Prostate gland (tissue), 2 donors: ENCODE measurements around the gene ADARB2. TPM values are rescaled to one million over a fixed set of nuclear protein-coding genes. Genes with fewer than 3 reads are reported as not detected.

ENCODE experiments used
- DNase-seq: peaks from one replicate; pipeline ENCODE4 v3.0.0-alpha.2; 2019; ENCODE audit warnings: low spot score
- H3K27ac ChIP-seq, 2 donors: fragments of 200-600 bp; sonication (generic); 2 replicates each; pipeline ENCODE4 v1.5.1; 2017 to 2019
- H3K27me3 ChIP-seq: fragments of 200-600 bp; sonication (generic); replicated peaks from 2 replicates; pipeline ENCODE4 v1.5.1; 2019; ENCODE audit not compliant: insufficient read depth
- H3K36me3 ChIP-seq, 2 donors: fragments of 200-600 bp; sonication (generic); 1 replicate in 1 of 2; 2 replicates in 1 of 2; pipeline versions ENCODE4 v1.5.1 to v1.8.1; 2017 to 2019
- H3K4me1 ChIP-seq: fragments of 200-600 bp; sonication (generic); replicated peaks from 2 replicates; pipeline ENCODE4 v1.5.1; 2019
- H3K4me3 ChIP-seq, 2 donors: fragments of 200-600 bp; sonication (generic); 2 replicates each; pipeline ENCODE4 v1.5.1; 2017 to 2019
- H3K9me3 ChIP-seq: fragments of 200-600 bp; sonication (generic); 2 replicates; pipeline ENCODE4 v1.5.1; 2017
- CTCF ChIP-seq, 4 experiments: fragments of 200-600 bp in 2 of 4; fragments of 450-650 bp in 2 of 4; sonication (generic) in 2 of 4; IDR thresholded peaks; 1 replicate in 3 of 4; 2 replicates in 1 of 4; pipeline ENCODE4 v1.5.1; 2016 to 2019; ENCODE audit warnings: antibody characterized with exemption in 4 of 4, mild to moderate bottlenecking in 2 of 4, moderate library complexity in 2 of 4
- POLR2A ChIP-seq: fragments of 450-650 bp; IDR thresholded peaks from one replicate; pipeline ENCODE4 v1.6.1; 2016; ENCODE audit warnings: antibody characterized with exemption, mild to moderate bottlenecking
- POLR2AphosphoS5 ChIP-seq: sonication (generic); formaldehyde crosslinking; IDR thresholded peaks from one replicate; pipeline ENCODE4 v1.6.1; 2017; ENCODE audit warnings: antibody characterized with exemption
- WGBS: methylation state at CpG from one replicate; pipeline ENCODE4 v1.1.5; 2018; 5-methylcytosine and 5-hydroxymethylcytosine counted together
- intact Hi-C: fragments of 100-400 bp; cut with DNase I; formaldehyde crosslinking; loops from one replicate; pipeline ENCODE4 v1.14.2; 2022
- total RNA-seq, 2 donors: library from RNA; depleted of rRNA; stranded (reverse); fragments of >200 nt; gene quantifications; one replicate each; pipeline ENCODE4 v1.1.0, GENCODE V29; 2016

ADARB2 gene
- total RNA-seq, 2 donors from 2014 or later = 0.36 to 10.5 TPM

DNA sequence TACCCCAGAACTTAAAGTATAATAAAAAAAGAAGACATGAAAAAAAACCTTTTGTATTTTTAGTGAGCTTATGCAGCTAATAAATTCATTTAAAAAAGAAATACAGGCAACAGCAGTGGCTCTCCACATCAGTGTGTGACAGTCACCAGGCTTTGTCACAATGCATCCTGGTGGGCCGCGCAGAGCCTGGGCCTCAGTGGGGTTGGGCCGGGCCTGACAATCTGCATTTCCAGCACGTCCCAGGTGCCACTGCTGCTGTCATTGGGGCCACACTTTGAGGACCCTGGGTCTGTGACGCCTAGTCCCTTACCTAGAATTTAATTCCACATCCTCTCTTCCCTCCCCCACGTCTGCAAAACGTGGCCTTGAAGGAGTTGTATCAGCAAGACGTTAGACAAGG is 284.5 kb downstream of the ADARB2 start:
- no peak for DNase-seq
- Histone ChIP-seq H3K36me3 (no peaks in the 10 kb centered on the region), H3K27ac (no peak overlapping the region), H3K27me3 (no peaks in the 10 kb centered on the region), H3K4me3 (no peak overlapping the region), H3K9me3 (no peaks in the 10 kb centered on the region), H3K4me1 (no peaks in the 10 kb centered on the region)
- intact Hi-C loops = no loop called here
- TF ChIP-seq POLR2AphosphoS5 = no peak
- 66% methylated on average over 8 of the region's 8 CpGs for WGBS

- Histone ChIP-seq H3K9me3 (no peaks in the 10 kb centered on the region), H3K4me3 (no peak overlapping the region), H3K36me3 (no peaks in the 10 kb centered on the region), H3K27me3 (no peaks in the 10 kb centered on the region), H3K4me1 (no peaks in the 10 kb centered on the region), H3K27ac (no peak overlapping the region)
- TF ChIP-seq CTCF (IDR thresholded peaks at IDR 0.05) (no peak), POLR2A (no peak), POLR2AphosphoS5 (no peak)
- 88% methylated on average over 7 of the region's 7 CpGs for WGBS
- no peak for DNase-seq
- intact Hi-C loops = no loop called here
Measured at GRCh38 chr10:1451941-1452340, 285.4 kb downstream of the ADARB2 start.

GRCh38 chr10:1451362-1451888 is 285.9 kb downstream of the ADARB2 start:
- TF ChIP-seq POLR2AphosphoS5 (no peak), POLR2A (no peak), CTCF (IDR thresholded peaks at IDR 0.05) (no peak)
- intact Hi-C loops = no loop called here
- 92% methylated on average over 4 of the region's 4 CpGs for WGBS
- H3K27ac ChIP-seq = no peak overlapping the region
- H3K9me3 ChIP-seq = no peaks in the 10 kb centered on the region
- H3K4me3 ChIP-seq = no peak overlapping the region
- H3K27me3 ChIP-seq = no peaks in the 10 kb centered on the region
- H3K36me3 ChIP-seq = no peaks in the 10 kb centered on the region
- no peaks in the 10 kb centered on the region for H3K4me1 ChIP-seq
- no peak for DNase-seq

DNA sequence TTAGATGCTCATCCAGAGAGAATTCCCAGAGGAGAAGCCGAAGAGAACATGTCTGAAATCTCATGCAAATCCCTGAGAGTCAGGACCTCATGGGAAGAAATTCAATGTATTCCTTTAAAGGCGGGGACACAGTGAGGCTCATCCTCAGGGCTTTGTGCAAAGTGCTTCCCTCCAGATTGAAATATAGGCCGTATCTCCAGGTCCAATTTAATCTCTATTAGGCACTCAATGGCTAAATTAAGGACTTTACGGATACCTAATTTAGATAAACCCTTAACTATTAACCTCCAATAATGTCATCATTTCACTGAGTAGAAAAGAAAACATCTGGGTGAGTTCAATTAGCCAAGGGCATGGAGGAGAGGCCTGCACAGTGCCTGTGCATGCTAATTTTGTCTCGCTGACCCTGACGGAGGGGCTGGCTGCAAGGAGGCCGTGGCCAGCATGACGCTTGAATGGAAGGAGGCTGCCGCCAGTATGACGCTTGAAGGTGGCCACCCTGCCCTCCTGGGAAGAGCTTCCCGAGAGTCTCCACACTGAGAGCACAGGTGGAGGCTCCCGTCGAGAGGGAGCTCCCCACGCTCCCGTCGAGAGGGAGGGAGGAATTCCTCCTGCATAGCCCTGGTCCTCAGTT is 287.6 kb downstream of the ADARB2 start:
- 77% methylated on average over 16 of the region's 16 CpGs for WGBS
- no peak overlapping the region for H3K4me3 ChIP-seq
- no peaks in the 10 kb centered on the region for H3K27me3 ChIP-seq
- DNase-seq = no peak
- intact Hi-C loops = no loop called here
- H3K27ac ChIP-seq = no peak overlapping the region
- H3K36me3 ChIP-seq = no peaks in the 10 kb centered on the region
- TF ChIP-seq POLR2A (no peak), POLR2AphosphoS5 (no peak), CTCF (IDR thresholded peaks at IDR 0.05) (no peak)
- H3K9me3 ChIP-seq = no peaks in the 10 kb centered on the region
- H3K4me1 ChIP-seq = no peaks in the 10 kb centered on the region

GRCh38 chr10:1449021-1449420 is 288.3 kb downstream of the ADARB2 start:
- no peaks in the 10 kb centered on the region for H3K27me3 ChIP-seq

More at GRCh38 chr10:1449021-1449420, 288.3 kb downstream of the ADARB2 start:
- no peaks in the 10 kb centered on the region for H3K9me3 ChIP-seq
- H3K4me1 ChIP-seq = no peaks in the 10 kb centered on the region
- 84% methylated on average over 7 of the region's 7 CpGs for WGBS
- H3K27ac ChIP-seq = peak overlapping the region; percentile 54 to 68
- intact Hi-C loops = no loop called here
- no peaks in the 10 kb centered on the region for H3K36me3 ChIP-seq
- no peak for DNase-seq
- H3K4me3 ChIP-seq = no peak overlapping the region
- TF ChIP-seq POLR2A = no peak
- no peak for TF ChIP-seq POLR2AphosphoS5
- TF ChIP-seq CTCF (IDR thresholded peaks at IDR 0.05) = no peak
